ENCODE measurements around the gene NOTCH1. TPM values are rescaled to one million over a fixed set of nuclear protein-coding genes. Genes with fewer than 3 reads are reported as not detected.
"Not testable (repeated sequence)": the region's sequence is repeated elsewhere in the genome, so short reads cannot be mapped to it uniquely, and the experiment has no call there.

NOTCH1 gene
- total and polyA plus RNA-seq, 5 donors from 2014 or later: 1.2 to 52.3 (median 1.6) TPM

- no peak for DNase-seq
- peaks cover 0 to 2% of the 10 kb centered on the region in 2 experiments for H3K9me3 ChIP-seq (ENCODE audit: control insufficient read depth in 2 of 2, low read length in 2 of 2)
- H3K27ac ChIP-seq (ENCODE audit: insufficient read depth, low read length, poor library complexity, severe bottlenecking): no peak overlapping the region
- Mint-ChIP-seq H3K27me3 (peaks cover under 1% of the 10 kb centered on the region), H3K4me1 (peaks cover 0 to 11% (median 3%) of the 10 kb centered on the region in 4 donors), H3K36me3 (no peaks in the 10 kb centered on the region), H3K9me3 (no peaks in the 10 kb centered on the region), H3K4me3 (no peak overlapping the region), H3K27ac (no peak overlapping the region)
- no peak overlapping the region for H3K4me3 ChIP-seq (ENCODE audit: low read depth, low read length)
- H3K4me1 ChIP-seq (ENCODE audit: control insufficient read depth, insufficient read depth, low read length, poor library complexity, severe bottlenecking): peaks cover 3% of the 10 kb centered on the region
- no peak for ATAC-seq (ENCODE audit: low read depth in 2 of 2)
- H3K27me3 ChIP-seq (ENCODE audit: control insufficient read depth, insufficient read depth, low read length): no peaks in the 10 kb centered on the region
- H3K36me3 ChIP-seq (ENCODE audit: control insufficient read depth, insufficient read depth, low read length): no peaks in the 10 kb centered on the region
Observed at GRCh38 chr9:136582977-136583735, 37.3 kb upstream of the NOTCH1 start.

GRCh38 chr9:136581614-136582447, 36.0 kb upstream of the NOTCH1 start:
- Histone ChIP-seq H3K4me3 (ENCODE audit: low read depth, low read length) (no peak overlapping the region), H3K36me3 (ENCODE audit: control insufficient read depth, insufficient read depth, low read length) (no peaks in the 10 kb centered on the region), H3K27me3 (ENCODE audit: control insufficient read depth, insufficient read depth, low read length) (no peaks in the 10 kb centered on the region), H3K27ac (ENCODE audit: insufficient read depth, low read length, poor library complexity, severe bottlenecking) (no peak overlapping the region), H3K4me1 (ENCODE audit: control insufficient read depth, insufficient read depth, low read length, poor library complexity, severe bottlenecking) (no peaks in the 10 kb centered on the region), H3K9me3 (ENCODE audit: control insufficient read depth in 2 of 2, low read length in 2 of 2) (peaks cover 0 to 2% of the 10 kb centered on the region in 2 experiments)
- Mint-ChIP-seq H3K4me1 (peaks cover 0 to 9% (median 3%) of the 10 kb centered on the region in 4 donors), H3K27me3 (no peaks in the 10 kb centered on the region), H3K9me3 (no peaks in the 10 kb centered on the region), H3K27ac (no peak overlapping the region), H3K36me3 (no peaks in the 10 kb centered on the region), H3K4me3 (no peak overlapping the region)
- ATAC-seq (ENCODE audit: low read depth in 2 of 2) (no peak), DNase-seq (peak in 1 of 3 donors; percentile 16)

- H3K27ac ChIP-seq (ENCODE audit: insufficient read depth, low read length, poor library complexity, severe bottlenecking); H3K36me3 Mint-ChIP-seq; H3K4me3 Mint-ChIP-seq; H3K4me1 Mint-ChIP-seq; H3K9me3 Mint-ChIP-seq; H3K9me3 ChIP-seq (ENCODE audit: control insufficient read depth in 2 of 2, low read length in 2 of 2); H3K36me3 ChIP-seq (ENCODE audit: control insufficient read depth, insufficient read depth, low read length); ATAC-seq (ENCODE audit: low read depth in 2 of 2); H3K27me3 Mint-ChIP-seq; H3K27me3 ChIP-seq (ENCODE audit: control insufficient read depth, insufficient read depth, low read length); H3K4me1 ChIP-seq (ENCODE audit: control insufficient read depth, insufficient read depth, low read length, poor library complexity, severe bottlenecking); H3K4me3 ChIP-seq (ENCODE audit: low read depth, low read length): not testable (repeated sequence)
- H3K27ac Mint-ChIP-seq: peak overlapping the region in 1 of 3 donors; percentile 77
- peak in 1 of 3 donors; percentile 39 for DNase-seq
Observed at GRCh38 chr9:136579650-136580219, 33.9 kb upstream of the NOTCH1 start.

GRCh38 chr9:136578915-136579649, 33.2 kb upstream of the NOTCH1 start:
- H3K27ac Mint-ChIP-seq: no peak overlapping the region

GRCh38 chr9:136578626-136578914, 32.7 kb upstream of the NOTCH1 start:
- DNase-seq: no peak
- ATAC-seq (ENCODE audit: low read depth in 2 of 2): no peak
- Histone ChIP-seq H3K36me3 (ENCODE audit: control insufficient read depth, insufficient read depth, low read length) (no peaks in the 10 kb centered on the region), H3K27me3 (ENCODE audit: control insufficient read depth, insufficient read depth, low read length) (no peaks in the 10 kb centered on the region), H3K27ac (ENCODE audit: insufficient read depth, low read length, poor library complexity, severe bottlenecking) (no peak overlapping the region), H3K4me1 (ENCODE audit: control insufficient read depth, insufficient read depth, low read length, poor library complexity, severe bottlenecking) (no peaks in the 10 kb centered on the region), H3K9me3 (ENCODE audit: control insufficient read depth in 2 of 2, low read length in 2 of 2) (peaks cover 0 to 2% of the 10 kb centered on the region in 2 experiments), H3K4me3 (ENCODE audit: low read depth, low read length) (no peak overlapping the region)
- no peaks in the 10 kb centered on the region for H3K36me3 Mint-ChIP-seq
- no peak overlapping the region for H3K27ac Mint-ChIP-seq
- H3K4me1 Mint-ChIP-seq: peaks cover 0 to 6% (median 2%) of the 10 kb centered on the region in 4 donors
- H3K9me3 Mint-ChIP-seq: no peaks in the 10 kb centered on the region
- H3K27me3 Mint-ChIP-seq: no peaks in the 10 kb centered on the region
- H3K4me3 Mint-ChIP-seq: no peak overlapping the region

More at GRCh38 chr9:136578915-136579649, 33.2 kb upstream of the NOTCH1 start:
- Histone ChIP-seq H3K27ac (ENCODE audit: insufficient read depth, low read length, poor library complexity, severe bottlenecking) (no peak overlapping the region), H3K27me3 (ENCODE audit: control insufficient read depth, insufficient read depth, low read length) (no peaks in the 10 kb centered on the region), H3K4me3 (ENCODE audit: low read depth, low read length) (no peak overlapping the region), H3K9me3 (ENCODE audit: control insufficient read depth in 2 of 2, low read length in 2 of 2) (peaks cover 0 to 2% of the 10 kb centered on the region in 2 experiments), H3K4me1 (ENCODE audit: control insufficient read depth, insufficient read depth, low read length, poor library complexity, severe bottlenecking) (no peaks in the 10 kb centered on the region), H3K36me3 (ENCODE audit: control insufficient read depth, insufficient read depth, low read length) (no peaks in the 10 kb centered on the region)
- ATAC-seq (ENCODE audit: low read depth in 2 of 2): peak; percentile 34 to 37
- H3K4me1 Mint-ChIP-seq: peaks cover 0 to 6% (median 2%) of the 10 kb centered on the region in 4 donors
- H3K27me3 Mint-ChIP-seq: no peaks in the 10 kb centered on the region
- no peaks in the 10 kb centered on the region for H3K9me3 Mint-ChIP-seq
- DNase-seq: no peak
- H3K36me3 Mint-ChIP-seq: no peaks in the 10 kb centered on the region
- no peak overlapping the region for H3K4me3 Mint-ChIP-seq

- H3K27me3 ChIP-seq (ENCODE audit: control insufficient read depth, insufficient read depth, low read length): no peaks in the 10 kb centered on the region
- H3K4me3 ChIP-seq (ENCODE audit: low read depth, low read length): no peak overlapping the region
- ATAC-seq (ENCODE audit: low read depth in 2 of 2) (peak in 1 of 2 donors; percentile 25), DNase-seq (peak in 1 of 3 donors; percentile 11)
- no peaks in the 10 kb centered on the region for H3K4me1 ChIP-seq (ENCODE audit: control insufficient read depth, insufficient read depth, low read length, poor library complexity, severe bottlenecking)
- Mint-ChIP-seq H3K4me1 (peaks cover 0 to 6% (median 2%) of the 10 kb centered on the region in 4 donors), H3K27ac (no peak overlapping the region), H3K27me3 (no peaks in the 10 kb centered on the region), H3K9me3 (no peaks in the 10 kb centered on the region), H3K36me3 (no peaks in the 10 kb centered on the region), H3K4me3 (no peak overlapping the region)
- peaks cover 0 to 2% of the 10 kb centered on the region in 2 experiments for H3K9me3 ChIP-seq (ENCODE audit: control insufficient read depth in 2 of 2, low read length in 2 of 2)
- H3K27ac ChIP-seq (ENCODE audit: insufficient read depth, low read length, poor library complexity, severe bottlenecking): no peak overlapping the region
- H3K36me3 ChIP-seq (ENCODE audit: control insufficient read depth, insufficient read depth, low read length): no peaks in the 10 kb centered on the region
Observed at GRCh38 chr9:136577941-136578625, 32.2 kb upstream of the NOTCH1 start.

- DNase-seq (no peak), ATAC-seq (ENCODE audit: low read depth in 2 of 2) (no peak)
- H3K4me3 Mint-ChIP-seq: no peak overlapping the region
- H3K27me3 ChIP-seq (ENCODE audit: control insufficient read depth, insufficient read depth, low read length): no peaks in the 10 kb centered on the region
- H3K4me1 Mint-ChIP-seq: peaks cover 0 to 6% (median 2%) of the 10 kb centered on the region in 4 donors
- no peaks in the 10 kb centered on the region for H3K9me3 Mint-ChIP-seq
- no peak overlapping the region for H3K4me3 ChIP-seq (ENCODE audit: low read depth, low read length)
- H3K4me1 ChIP-seq (ENCODE audit: control insufficient read depth, insufficient read depth, low read length, poor library complexity, severe bottlenecking): no peaks in the 10 kb centered on the region
- H3K27ac Mint-ChIP-seq: no peak overlapping the region
- H3K36me3 ChIP-seq (ENCODE audit: control insufficient read depth, insufficient read depth, low read length): no peaks in the 10 kb centered on the region
- H3K27me3 Mint-ChIP-seq: no peaks in the 10 kb centered on the region
- no peaks in the 10 kb centered on the region for H3K9me3 ChIP-seq (ENCODE audit: control insufficient read depth in 2 of 2, low read length in 2 of 2)
- H3K27ac ChIP-seq (ENCODE audit: insufficient read depth, low read length, poor library complexity, severe bottlenecking): no peak overlapping the region
- no peaks in the 10 kb centered on the region for H3K36me3 Mint-ChIP-seq
Observed at GRCh38 chr9:136576269-136576626, 30.4 kb upstream of the NOTCH1 start.
